ENCODE measurements around the gene ATP6AP1.
A peak's percentile ranks its signal among the peaks of the same experiment; 100 is the strongest.

ATP6AP1 gene

GRCh38 chrX:154472685-154473632 lies 44.5 kb downstream of the ATP6AP1 start:
- DNase-seq (ENCODE audit: low spot score), result no peak

GRCh38 chrX:154473683-154474082 lies 45.2 kb downstream of the ATP6AP1 start:
- no peak for DNase-seq (ENCODE audit: low spot score)

- DNase-seq (ENCODE audit: low spot score), result no peak
These were observed 48.3 kb downstream of the ATP6AP1 start for GRCh38 chrX:154476821-154477220.

- no peak for DNase-seq (ENCODE audit: low spot score)
These were observed 49.5 kb downstream of the ATP6AP1 start for GRCh38 chrX:154477891-154478477.

GRCh38 chrX:154478728-154479622 lies 50.5 kb downstream of the ATP6AP1 start, which contains the start of gene LAGE3:
TSS of gene LAGE3 (minus strand) at chrX:154479281. CDS start at chrX:154478915, 366 bp downstream.
- DNase-seq (ENCODE audit: low spot score), result peak; percentile 82

- DNase-seq (ENCODE audit: low spot score), result no peak
These were observed 52.7 kb downstream of the ATP6AP1 start for GRCh38 chrX:154481195-154481594.

- DNase-seq (ENCODE audit: low spot score), result no peak
These were observed 53.6 kb downstream of the ATP6AP1 start for GRCh38 chrX:154481911-154482601.

GRCh38 chrX:154482786-154483185 lies 54.3 kb downstream of the ATP6AP1 start:
- DNase-seq (ENCODE audit: low spot score), result no peak

- no peak for DNase-seq (ENCODE audit: low spot score)
These were observed 54.8 kb downstream of the ATP6AP1 start for GRCh38 chrX:154483325-154483724.

- no peak for DNase-seq (ENCODE audit: low spot score)
These were observed 56.0 kb downstream of the ATP6AP1 start for GRCh38 chrX:154484255-154485149.

GRCh38 chrX:154485150-154486051 lies 56.9 kb downstream of the ATP6AP1 start:
- no peak for DNase-seq (ENCODE audit: low spot score)

GRCh38 chrX:154486052-154486395 lies 57.5 kb downstream of the ATP6AP1 start:
- DNase-seq (ENCODE audit: low spot score), result peak; percentile 28
